Spleen (tissue), 11 donors: ENCODE measurements around the gene CDC42EP2. TPM values are rescaled to one million over a fixed set of nuclear protein-coding genes. Genes with fewer than 3 reads are reported as not detected.

Source experiments
- DNase-seq: peaks from one replicate; pipeline ENCODE4 v3.0.0-alpha.2; 2020
- H3K27ac ChIP-seq, 8 donors: fragments of 200-600 bp; sonication (generic) in 7 of 8; 1 replicate in 4 of 8; 2 replicates in 4 of 8; pipeline versions ENCODE4 v1.5.0 to v1.8.0; 2016 to 2021; ENCODE audit warnings: inconsistent platforms in 4 of 8, mild to moderate bottlenecking in 4 of 8, moderate library complexity in 1 of 8
- H3K27me3 ChIP-seq, 7 donors: fragments of 200-600 bp; sonication (generic) in 6 of 7; replicated peaks in 1 of 7; 1 replicate in 4 of 7; 2 replicates in 3 of 7; pipeline versions ENCODE4 v1.5.0 to v1.8.0; 2016 to 2021; ENCODE audit warnings: inconsistent platforms in 3 of 7, mild to moderate bottlenecking in 1 of 7
- H3K36me3 ChIP-seq, 6 donors: fragments of 200-600 bp; sonication (generic) in 5 of 6; 1 replicate in 4 of 6; 2 replicates in 2 of 6; pipeline versions ENCODE4 v1.5.0 to v1.8.0; 2016 to 2021; ENCODE audit warnings: inconsistent platforms in 2 of 6
- H3K4me1 ChIP-seq, 6 donors: fragments of 200-600 bp; sonication (generic) in 5 of 6; 1 replicate in 3 of 6; 2 replicates in 3 of 6; pipeline versions ENCODE4 v1.5.0 to v1.8.0; 2016 to 2021; ENCODE audit warnings: inconsistent platforms in 3 of 6
- H3K4me3 ChIP-seq, 8 donors: fragments of 200-600 bp; sonication (generic) in 7 of 8; 1 replicate in 4 of 8; 2 replicates in 4 of 8; pipeline versions ENCODE4 v1.5.0 to v1.8.0; 2016 to 2021; ENCODE audit warnings: inconsistent platforms in 4 of 8, mild to moderate bottlenecking in 4 of 8, moderate library complexity in 2 of 8
- H3K9me3 ChIP-seq, 8 donors: fragments of 200-600 bp; sonication (generic) in 7 of 8; 1 replicate in 4 of 8; 2 replicates in 4 of 8; pipeline versions ENCODE4 v1.5.0 to v1.8.0; 2016 to 2021; ENCODE audit warnings: inconsistent platforms in 4 of 8
- POLR2A ChIP-seq, 3 donors: fragments of 450-650 bp; IDR thresholded peaks; one replicate each; pipeline ENCODE4 v1.5.1; 2017; ENCODE audit warnings: antibody characterized with exemption in 3 of 3, mild to moderate bottlenecking in 1 of 3
- POLR2AphosphoS5 ChIP-seq, 3 donors: sonication (generic); formaldehyde crosslinking; IDR thresholded peaks; one replicate each; pipeline ENCODE4 v1.5.1; 2017; ENCODE audit warnings: antibody characterized with exemption in 3 of 3
- WGBS, 5 donors: extraction: QIAGEN DNeasy Blood & Tissue Kit in 3 of 5; methylation state at CpG; one replicate each; pipeline versions ENCODE4 v1.1.5 to v1.1.7; 2013 to 2018; 5-methylcytosine and 5-hydroxymethylcytosine counted together
- intact Hi-C: fragments of 100-400 bp; cut with DNase I; formaldehyde crosslinking; loops from one replicate; pipeline ENCODE4 v1.15.0; 2023; ENCODE audit warnings: low total_unique reads
- polyA plus RNA-seq, 3 donors: library from polyadenylated mRNA; stranded (reverse); fragments of 200-250 nt; gene quantifications; one replicate each; pipeline ENCODE4 v1.2.1, GENCODE V29; 2013
- total RNA-seq, 7 donors: library from RNA; depleted of rRNA in 3 of 7; stranded (reverse); fragments of >200 nt in 3 of 7; fragmentation: NEBNext Ultra II Directional in 4 of 7; extraction: Animal tissue kit (Norgen Biotek cat#: 25700) in 4 of 7; gene quantifications; one replicate each; pipeline versions ENCODE4 v1.1.0 to v1.2.1, GENCODE V29; 2016 to 2021
- TF ChIP-seq, protein P1 (sequence below), 11 experiments: fragments of 200-600 bp in 7 of 11; fragments of 450-650 bp in 4 of 11; sonication (generic) in 4 of 11; IDR thresholded peaks in 8 of 11; conservative IDR thresholded peaks in 3 of 11; 1 replicate in 7 of 11; 2 replicates in 4 of 11; pipeline versions ENCODE4 v1.4.0 to v1.8.0; 2016 to 2021; ENCODE audit warnings: antibody characterized with exemption in 11 of 11, inconsistent platforms in 4 of 11, mild to moderate bottlenecking in 1 of 11
- donor health status: healthy with polysubstance abuse.
- donor health status: DM: no; HTN: no; CAD: no; lungs with moderate emphysema.
- donor health status: DM: no; HTN: no; CAD: no.
- donor health status: Bipolar disorder and iron deficiency.
- donor health status: healthy.
- donor health status: DM: no; HTN: no; CAD: no.
- donor health status: DM: yes; HTN: yes; CAD: no.

CDC42EP2 gene
- total and polyA plus RNA-seq, 10 donors: 4.2 to 48.0 (median 20.9) TPM

DNA sequence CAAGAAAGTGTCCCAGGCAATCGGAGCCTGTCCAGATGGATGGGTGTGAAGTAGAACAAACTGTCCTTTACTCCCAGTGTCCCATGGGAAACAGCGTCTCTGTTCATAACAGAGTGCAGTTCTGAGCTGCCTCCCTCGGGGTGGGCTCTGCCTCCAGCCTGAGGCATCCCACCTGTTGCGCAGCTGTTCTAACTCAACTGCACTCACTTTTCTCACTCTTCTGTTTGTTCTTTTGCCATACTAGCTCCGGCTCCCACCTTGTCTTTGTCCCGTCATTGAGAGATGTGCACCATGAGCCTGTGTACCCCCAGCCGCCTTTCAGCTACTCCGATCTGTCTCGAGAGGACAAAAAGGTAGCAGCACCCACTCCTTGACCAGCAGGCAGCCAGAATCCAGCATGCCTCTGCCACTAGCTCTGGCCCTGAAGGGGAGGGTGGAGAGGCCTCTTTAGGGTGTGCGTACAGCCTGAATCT, 20.7 kb upstream of the CDC42EP2 start:
- H3K4me1 ChIP-seq: peaks cover 21 to 98% (median 65%) of the 10 kb centered on the region in 6 donors
- peaks cover 0 to 100% (median 52%) of the 10 kb centered on the region in 6 donors for H3K36me3 ChIP-seq
- H3K27ac ChIP-seq: peak overlapping the region in 6 of 8 donors; percentile 48 to 95 (median 86)
- no peak overlapping the region for H3K4me3 ChIP-seq
- no peak for DNase-seq
- 83 to 87% (median 85%) methylated on average over 10 of the region's 10 CpGs for WGBS, 5 donors
- intact Hi-C loops: no loop called here
- H3K9me3 ChIP-seq: no peaks in the 10 kb centered on the region
- H3K27me3 ChIP-seq: no peaks in the 10 kb centered on the region
- peak in 2 of 3 donors; percentile 70 to 79 for TF ChIP-seq POLR2AphosphoS5 (IDR thresholded peaks at IDR 0.05)
- TF ChIP-seq, protein P1, sequence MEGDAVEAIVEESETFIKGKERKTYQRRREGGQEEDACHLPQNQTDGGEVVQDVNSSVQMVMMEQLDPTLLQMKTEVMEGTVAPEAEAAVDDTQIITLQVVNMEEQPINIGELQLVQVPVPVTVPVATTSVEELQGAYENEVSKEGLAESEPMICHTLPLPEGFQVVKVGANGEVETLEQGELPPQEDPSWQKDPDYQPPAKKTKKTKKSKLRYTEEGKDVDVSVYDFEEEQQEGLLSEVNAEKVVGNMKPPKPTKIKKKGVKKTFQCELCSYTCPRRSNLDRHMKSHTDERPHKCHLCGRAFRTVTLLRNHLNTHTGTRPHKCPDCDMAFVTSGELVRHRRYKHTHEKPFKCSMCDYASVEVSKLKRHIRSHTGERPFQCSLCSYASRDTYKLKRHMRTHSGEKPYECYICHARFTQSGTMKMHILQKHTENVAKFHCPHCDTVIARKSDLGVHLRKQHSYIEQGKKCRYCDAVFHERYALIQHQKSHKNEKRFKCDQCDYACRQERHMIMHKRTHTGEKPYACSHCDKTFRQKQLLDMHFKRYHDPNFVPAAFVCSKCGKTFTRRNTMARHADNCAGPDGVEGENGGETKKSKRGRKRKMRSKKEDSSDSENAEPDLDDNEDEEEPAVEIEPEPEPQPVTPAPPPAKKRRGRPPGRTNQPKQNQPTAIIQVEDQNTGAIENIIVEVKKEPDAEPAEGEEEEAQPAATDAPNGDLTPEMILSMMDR (IDR thresholded peaks at IDR 0.05 in 8 of 11, conservative IDR thresholded peaks at IDR 0.05 in 3 of 11): no peak

DNA sequence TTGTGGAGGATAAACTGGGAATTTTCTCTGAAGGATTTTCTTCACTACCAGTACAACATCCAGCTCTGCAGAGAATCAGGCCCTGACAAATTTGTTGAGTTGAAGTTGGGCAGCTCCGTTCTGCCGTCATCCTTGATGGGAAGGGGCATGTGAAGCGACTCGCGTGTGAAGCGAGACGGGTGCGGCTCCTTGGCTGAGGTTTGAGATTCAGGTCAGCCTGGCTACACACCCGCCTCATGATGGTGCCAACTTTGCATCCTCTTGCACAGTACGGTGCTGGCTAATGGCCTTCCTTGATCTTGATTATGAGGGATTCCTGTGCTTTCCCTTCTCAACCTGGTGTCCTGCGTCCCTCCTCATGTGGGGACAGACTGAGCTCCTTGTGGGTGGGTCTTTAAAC, 19.7 kb upstream of the CDC42EP2 start:
- H3K4me1 ChIP-seq: peaks cover 18 to 98% (median 64%) of the 10 kb centered on the region in 6 donors
- H3K27me3 ChIP-seq: no peaks in the 10 kb centered on the region
- peaks cover 0 to 98% (median 46%) of the 10 kb centered on the region in 6 donors for H3K36me3 ChIP-seq
- TF ChIP-seq, protein P1 (IDR thresholded peaks at IDR 0.05 in 8 of 11, conservative IDR thresholded peaks at IDR 0.05 in 3 of 11): no peak
- TF ChIP-seq POLR2A (IDR thresholded peaks at IDR 0.05) (no peak), POLR2AphosphoS5 (IDR thresholded peaks at IDR 0.05) (no peak)
- WGBS, 5 donors: 93 to 96% (median 95%) methylated on average over 11 of the region's 11 CpGs
- intact Hi-C loops: no loop called here
- DNase-seq: no peak
- H3K27ac ChIP-seq: peak overlapping the region in 5 of 8 donors; percentile 48 to 95 (median 84)
- no peaks in the 10 kb centered on the region for H3K9me3 ChIP-seq
- H3K4me3 ChIP-seq: no peak overlapping the region

DNA sequence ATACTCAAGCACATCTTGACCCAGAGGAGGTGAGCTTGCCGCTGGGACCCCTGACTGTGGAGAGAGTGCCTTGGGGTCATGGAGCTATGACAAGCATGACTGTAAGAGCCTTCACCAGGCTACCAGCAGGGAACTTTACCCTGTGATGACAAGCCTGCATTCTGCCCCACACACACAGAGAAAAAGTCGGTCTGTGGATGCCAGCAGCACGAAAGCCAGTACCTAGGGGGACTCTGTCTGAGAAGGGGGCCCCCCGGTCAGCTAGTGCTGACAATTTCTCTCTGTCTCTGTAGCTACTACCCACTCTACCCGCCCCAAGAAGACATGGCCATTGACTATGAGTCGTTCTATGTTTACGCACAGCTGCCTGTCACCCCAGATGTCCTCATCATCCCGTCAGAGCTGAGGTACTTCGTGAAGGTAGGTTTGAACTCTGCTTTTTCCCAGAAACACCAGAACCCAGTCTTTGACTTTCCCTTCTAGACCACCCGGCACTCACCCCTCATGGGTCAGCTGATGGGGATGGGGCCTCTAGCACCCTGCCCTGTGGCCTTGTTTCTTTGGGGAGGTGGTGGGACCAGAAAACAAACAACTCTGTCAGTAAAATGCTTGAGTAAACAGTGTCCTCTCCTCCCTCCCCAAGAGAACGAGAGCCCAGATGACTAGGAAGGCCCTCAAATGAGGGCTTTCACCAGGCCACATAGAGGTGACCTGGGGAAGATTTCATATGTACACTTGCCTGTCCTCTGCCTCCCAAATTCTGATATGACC, 18.9 kb upstream of the CDC42EP2 start:
- no peaks in the 10 kb centered on the region for H3K9me3 ChIP-seq
- TF ChIP-seq POLR2A (IDR thresholded peaks at IDR 0.05): no peak
- peaks cover 0 to 90% (median 43%) of the 10 kb centered on the region in 6 donors for H3K36me3 ChIP-seq
- DNase-seq: peak; percentile 42
- H3K27ac ChIP-seq: peak overlapping the region in 6 of 8 donors; percentile 38 to 95 (median 82)
- no peaks in the 10 kb centered on the region for H3K27me3 ChIP-seq
- intact Hi-C loops: no loop called here
- H3K4me1 ChIP-seq: peaks cover 11 to 98% (median 61%) of the 10 kb centered on the region in 6 donors
- WGBS, 5 donors: 92 to 97% (median 95%) methylated on average over 10 to 11 of the region's 11 CpGs
- no peak overlapping the region for H3K4me3 ChIP-seq

DNA sequence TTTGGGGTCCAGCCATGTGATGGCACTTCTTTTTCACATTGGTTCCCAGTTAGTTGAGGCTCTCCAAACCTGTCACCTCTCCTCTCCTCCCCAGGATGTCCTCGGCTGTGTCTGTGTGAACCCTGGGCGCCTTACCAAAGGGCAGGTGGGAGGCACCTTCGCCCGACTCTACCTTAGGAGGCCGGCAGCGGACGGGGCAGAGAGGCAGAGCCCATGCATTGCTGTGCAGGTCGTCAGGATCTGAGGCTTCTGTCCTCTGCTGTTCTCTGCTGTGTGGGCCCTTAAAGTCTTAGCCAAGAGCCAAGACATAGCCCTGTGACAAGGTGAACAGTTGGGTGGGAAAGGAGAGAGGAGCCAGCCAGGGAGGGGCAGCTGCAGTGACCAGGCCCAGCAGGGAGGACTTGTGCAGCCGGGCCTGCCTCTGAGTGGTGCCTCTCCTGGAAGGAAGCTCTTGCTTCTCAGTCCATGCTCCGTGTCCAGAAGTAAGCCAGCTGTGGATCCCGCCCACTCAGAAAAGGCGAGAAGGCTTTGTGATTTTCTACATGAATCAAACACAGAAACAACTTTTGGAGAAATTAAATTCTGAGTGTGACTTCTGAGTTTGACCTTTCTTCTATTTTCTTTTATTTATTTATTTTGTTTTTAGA, 17.5 kb upstream of the CDC42EP2 start:
- TF ChIP-seq, protein P1 (IDR thresholded peaks at IDR 0.05 in 8 of 11, conservative IDR thresholded peaks at IDR 0.05 in 3 of 11): no peak
- no peak for TF ChIP-seq POLR2AphosphoS5 (IDR thresholded peaks at IDR 0.05)
- peak; percentile 72 for DNase-seq
- Histone ChIP-seq H3K4me3 (no peak overlapping the region), H3K4me1 (peaks cover 8 to 98% (median 58%) of the 10 kb centered on the region in 6 donors), H3K36me3 (peaks cover 0 to 76% (median 42%) of the 10 kb centered on the region in 6 donors), H3K9me3 (no peaks in the 10 kb centered on the region), H3K27me3 (no peaks in the 10 kb centered on the region), H3K27ac (peak overlapping the region in 7 of 8 donors; percentile 8 to 95 (median 81))
- 83 to 91% (median 86%) methylated on average over 12 of the region's 12 CpGs for WGBS, 5 donors
- intact Hi-C loops: no loop called here
